Epithelial cell of proximal tubule (primary cell): ENCODE results near the gene PKM. TPM values are rescaled to one million over a fixed set of nuclear protein-coding genes. Genes with fewer than 3 reads are reported as not detected.

Experiments used
- DNase-seq: peaks from one replicate; pipeline ENCODE4 v3.0.0-alpha.2; 2011; ENCODE audit warnings: low read depth
- H3K4me3 ChIP-seq: 2 replicates; pipeline ENCODE4 v1.5.1; 2011; ENCODE audit warnings: low read depth, mild to moderate bottlenecking, low read length
- total RNA-seq: library from RNA; depleted of rRNA; stranded (reverse); fragments of >200 nt; gene quantifications from 2 replicates; pipeline ENCODE4 v1.2.3, GENCODE V29; 2015
- TF ChIP-seq, protein P1 (sequence below): conservative IDR thresholded peaks from 2 replicates; pipeline ENCODE4 v1.5.1; 2012; ENCODE audit warnings: low read depth, mild to moderate bottlenecking, low read length

Gene PKM
- total RNA-seq, 1 donor from 2014 or later: 1,902 TPM

DNA sequence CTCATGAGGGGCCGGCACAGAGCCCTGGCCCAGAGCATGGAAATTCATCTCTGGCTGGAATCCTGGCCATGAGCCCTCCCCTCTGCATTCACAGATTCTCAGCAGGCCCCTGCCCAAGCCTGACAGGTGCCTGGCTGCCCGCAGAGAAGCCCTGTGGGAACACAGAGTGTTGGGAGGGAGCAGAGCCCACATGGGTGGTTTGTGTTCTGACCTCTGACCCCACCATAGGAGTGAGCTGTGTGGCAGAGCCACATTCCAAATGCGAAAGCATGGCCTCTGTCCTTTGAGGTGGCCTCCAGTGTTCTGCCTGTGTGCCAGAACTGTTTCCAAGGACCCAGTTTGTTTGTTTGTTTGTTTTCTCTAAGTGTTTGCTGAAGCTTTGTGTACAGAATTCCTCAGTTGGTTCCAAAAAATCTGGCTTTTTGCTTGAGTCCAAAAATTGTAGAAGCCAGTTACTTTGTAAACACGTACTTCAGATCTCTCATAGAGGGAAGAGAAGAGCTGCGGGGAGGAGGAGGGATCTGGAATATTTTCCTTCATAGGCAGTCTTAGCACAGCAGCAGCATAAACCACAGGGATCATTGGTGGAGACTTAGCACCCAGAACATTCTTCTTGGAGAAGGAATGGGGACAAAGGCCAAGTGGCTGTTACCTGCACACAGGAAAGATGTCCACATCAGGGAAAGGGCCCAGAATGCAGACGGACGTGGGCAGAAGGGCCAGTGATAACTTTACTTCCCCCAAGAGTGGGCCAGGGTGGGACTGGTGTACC is 69.4 kb downstream of the PKM start:
- DNase-seq: no peak

DNA sequence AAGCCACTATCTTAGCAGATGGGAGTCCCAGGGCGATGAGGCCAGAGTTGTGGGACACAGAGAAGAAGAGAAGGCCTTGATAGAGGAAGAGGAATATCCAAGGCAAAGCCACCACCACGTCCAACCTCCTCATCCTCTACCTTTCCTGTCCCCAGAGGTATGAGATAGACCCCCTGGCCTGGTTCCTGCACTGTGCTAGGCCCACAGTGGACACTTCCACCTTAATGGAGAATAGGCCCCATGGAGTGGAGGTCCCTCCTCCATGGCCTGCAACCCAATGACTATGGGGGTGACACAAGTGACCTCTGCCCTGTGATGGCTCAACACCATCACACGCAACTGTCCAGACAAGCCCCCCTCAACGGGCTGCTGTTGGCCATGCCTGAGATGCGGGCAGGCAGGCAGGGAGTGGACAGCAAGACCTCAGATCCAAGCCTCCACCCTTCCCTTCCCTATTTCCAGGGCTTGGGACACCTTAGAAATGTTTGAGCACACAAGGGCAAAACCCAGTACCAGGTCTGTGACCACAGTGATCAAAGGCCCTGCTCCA is 70.2 kb downstream of the PKM start:
- TF ChIP-seq, protein P1, sequence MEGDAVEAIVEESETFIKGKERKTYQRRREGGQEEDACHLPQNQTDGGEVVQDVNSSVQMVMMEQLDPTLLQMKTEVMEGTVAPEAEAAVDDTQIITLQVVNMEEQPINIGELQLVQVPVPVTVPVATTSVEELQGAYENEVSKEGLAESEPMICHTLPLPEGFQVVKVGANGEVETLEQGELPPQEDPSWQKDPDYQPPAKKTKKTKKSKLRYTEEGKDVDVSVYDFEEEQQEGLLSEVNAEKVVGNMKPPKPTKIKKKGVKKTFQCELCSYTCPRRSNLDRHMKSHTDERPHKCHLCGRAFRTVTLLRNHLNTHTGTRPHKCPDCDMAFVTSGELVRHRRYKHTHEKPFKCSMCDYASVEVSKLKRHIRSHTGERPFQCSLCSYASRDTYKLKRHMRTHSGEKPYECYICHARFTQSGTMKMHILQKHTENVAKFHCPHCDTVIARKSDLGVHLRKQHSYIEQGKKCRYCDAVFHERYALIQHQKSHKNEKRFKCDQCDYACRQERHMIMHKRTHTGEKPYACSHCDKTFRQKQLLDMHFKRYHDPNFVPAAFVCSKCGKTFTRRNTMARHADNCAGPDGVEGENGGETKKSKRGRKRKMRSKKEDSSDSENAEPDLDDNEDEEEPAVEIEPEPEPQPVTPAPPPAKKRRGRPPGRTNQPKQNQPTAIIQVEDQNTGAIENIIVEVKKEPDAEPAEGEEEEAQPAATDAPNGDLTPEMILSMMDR: no peak
- DNase-seq: no peak
- H3K4me3 ChIP-seq: no peak overlapping the region

More for the DNA sequence above, 69.4 kb downstream of the PKM start:
- no peak overlapping the region for H3K4me3 ChIP-seq
- TF ChIP-seq, protein P1: no peak

DNA sequence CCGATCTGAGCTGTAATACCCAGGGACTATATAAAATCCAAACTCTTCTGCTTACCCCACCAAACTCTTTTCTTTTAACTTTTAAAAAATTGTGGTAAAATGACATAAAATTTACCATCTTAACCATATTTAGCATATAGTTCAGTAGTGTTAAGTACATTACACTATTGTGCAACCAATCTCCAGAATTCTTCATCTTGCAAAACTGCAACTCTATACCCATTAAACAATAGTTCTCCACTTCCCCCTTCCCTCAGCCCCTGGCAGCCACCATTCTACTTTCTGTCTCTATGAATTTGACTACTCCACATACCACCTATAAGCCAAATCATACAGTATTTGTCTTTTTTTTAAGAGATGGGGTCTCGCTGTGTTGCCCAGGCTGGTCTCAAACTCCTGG is 74.1 kb downstream of the PKM start:
- DNase-seq: no peak
- TF ChIP-seq, protein P1: no peak
- peak overlapping the region; percentile 67 for H3K4me3 ChIP-seq

DNA sequence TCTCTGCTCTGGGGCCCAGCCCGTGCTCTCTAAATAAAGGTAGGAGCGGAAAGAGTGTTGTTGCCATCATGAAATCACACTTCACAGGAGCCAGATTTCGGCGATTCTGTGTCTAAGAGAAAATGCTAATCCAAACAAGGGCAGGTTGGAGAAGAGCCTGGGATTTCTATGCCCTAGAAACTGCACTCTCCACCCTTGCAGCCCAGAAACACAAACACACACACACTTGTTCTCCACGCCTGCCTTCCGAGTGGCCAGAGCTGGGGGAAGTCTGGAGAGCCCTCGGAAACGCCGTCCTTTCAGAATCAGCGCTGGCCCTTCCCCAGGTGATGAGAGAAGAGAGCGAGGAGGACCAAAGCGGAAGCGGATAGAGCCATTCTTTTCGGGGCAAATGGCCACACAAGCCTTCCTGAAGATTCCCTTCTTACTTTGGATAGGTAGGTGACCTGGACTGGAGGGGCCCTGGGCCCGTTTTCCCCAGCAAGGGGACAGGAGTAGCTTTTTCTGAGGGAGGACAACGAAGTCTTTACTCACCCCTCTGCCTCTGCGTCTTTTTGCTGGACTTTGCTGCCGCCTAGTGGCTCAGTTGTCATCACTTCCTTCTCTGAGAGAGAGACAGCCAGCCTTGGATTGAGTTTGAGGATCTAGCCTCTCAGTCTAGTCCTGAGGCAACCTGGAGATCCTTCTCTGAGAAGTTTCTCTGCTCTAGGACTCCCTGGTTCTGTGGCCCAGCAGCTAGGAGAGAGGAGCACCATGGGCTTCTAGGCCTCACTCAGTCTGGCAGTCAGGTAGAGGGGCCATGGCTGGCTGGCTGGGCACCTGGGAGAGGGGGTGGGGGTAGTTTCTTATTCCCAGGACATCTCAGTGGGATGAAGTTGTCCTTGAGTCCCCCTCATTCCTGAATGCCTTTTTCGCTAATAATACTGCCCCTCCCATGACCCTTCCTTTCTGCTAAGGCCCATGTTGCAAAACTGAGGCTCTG is 75.1 kb downstream of the PKM start:
- TF ChIP-seq, protein P1: peak; percentile 94
- DNase-seq: peak; percentile 45
- H3K4me3 ChIP-seq: peak overlapping the region; percentile 67

DNA sequence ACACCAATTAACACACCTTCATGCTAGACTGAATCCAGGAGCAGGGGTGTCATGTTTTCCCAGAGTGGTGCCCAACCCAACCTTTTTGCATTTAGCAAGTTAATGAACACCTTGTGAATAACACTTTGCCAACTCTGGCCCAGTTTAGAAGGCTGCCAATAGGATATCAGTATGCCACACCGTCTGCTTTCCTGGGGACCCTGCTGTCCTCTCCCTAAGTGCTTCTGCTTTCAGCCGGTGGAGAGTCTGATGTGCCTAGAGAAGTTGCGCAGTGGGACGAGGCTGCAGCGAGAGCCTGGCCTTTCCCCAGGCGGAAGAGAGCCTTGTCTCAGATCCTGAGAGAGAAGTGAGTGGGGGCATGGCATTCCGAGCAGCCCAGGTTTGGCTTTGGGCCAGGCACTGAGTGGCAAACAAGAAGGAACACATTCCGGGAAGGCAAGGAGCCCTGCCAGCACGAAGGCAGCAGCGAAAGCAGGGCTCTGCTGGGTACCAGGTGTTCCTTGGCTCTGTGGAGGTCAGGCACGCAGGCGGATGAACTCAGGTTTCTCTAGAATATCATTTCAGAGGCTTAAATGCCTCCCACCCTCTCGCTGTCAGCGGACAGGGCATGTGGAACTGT is 75.9 kb downstream of the PKM start:
- peak; percentile 88 for DNase-seq
- TF ChIP-seq, protein P1: no peak
- H3K4me3 ChIP-seq: peak overlapping the region; percentile 67

DNA sequence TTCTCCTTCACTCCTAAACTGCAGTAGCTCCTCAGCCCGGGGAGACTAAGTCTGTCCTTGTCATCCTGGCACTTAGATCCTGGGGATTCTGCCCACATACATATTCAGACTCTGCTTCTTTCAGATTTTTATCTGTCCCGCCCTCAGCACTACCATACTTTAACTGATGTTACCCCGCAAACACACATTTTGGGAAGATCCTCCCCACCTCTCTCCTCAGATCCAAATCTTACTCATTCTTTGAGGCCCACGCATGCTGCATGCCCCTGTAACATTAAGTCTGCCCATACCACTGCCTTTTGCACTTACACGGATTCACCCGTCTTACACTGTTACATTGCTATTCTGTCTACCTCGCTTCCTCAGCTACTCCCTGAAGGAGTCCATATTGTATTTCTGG is 76.7 kb downstream of the PKM start:
- TF ChIP-seq, protein P1: no peak
- H3K4me3 ChIP-seq: no peak overlapping the region
- no peak for DNase-seq
